Measurements from ENCODE around the gene RAD51B. TPM values are rescaled to one million over a fixed set of nuclear protein-coding genes. Genes with fewer than 3 reads are reported as not detected.

RAD51B gene
- total RNA-seq, 6 experiments from 2014 or later = 2.7 to 5.8 (median 4.3) TPM

GRCh38 chr14:68507544-68508081 is 688.0 kb downstream of the RAD51B start:
- H3K9me3 ChIP-seq = no peaks in the 10 kb centered on the region
- TF ChIP-seq, protein P1, sequence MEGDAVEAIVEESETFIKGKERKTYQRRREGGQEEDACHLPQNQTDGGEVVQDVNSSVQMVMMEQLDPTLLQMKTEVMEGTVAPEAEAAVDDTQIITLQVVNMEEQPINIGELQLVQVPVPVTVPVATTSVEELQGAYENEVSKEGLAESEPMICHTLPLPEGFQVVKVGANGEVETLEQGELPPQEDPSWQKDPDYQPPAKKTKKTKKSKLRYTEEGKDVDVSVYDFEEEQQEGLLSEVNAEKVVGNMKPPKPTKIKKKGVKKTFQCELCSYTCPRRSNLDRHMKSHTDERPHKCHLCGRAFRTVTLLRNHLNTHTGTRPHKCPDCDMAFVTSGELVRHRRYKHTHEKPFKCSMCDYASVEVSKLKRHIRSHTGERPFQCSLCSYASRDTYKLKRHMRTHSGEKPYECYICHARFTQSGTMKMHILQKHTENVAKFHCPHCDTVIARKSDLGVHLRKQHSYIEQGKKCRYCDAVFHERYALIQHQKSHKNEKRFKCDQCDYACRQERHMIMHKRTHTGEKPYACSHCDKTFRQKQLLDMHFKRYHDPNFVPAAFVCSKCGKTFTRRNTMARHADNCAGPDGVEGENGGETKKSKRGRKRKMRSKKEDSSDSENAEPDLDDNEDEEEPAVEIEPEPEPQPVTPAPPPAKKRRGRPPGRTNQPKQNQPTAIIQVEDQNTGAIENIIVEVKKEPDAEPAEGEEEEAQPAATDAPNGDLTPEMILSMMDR (IDR thresholded peaks at IDR 0.05) = no peak
- no peak for TF ChIP-seq POLR2A (IDR thresholded peaks at IDR 0.05)
- no peak overlapping the region for H3K27ac ChIP-seq
- H3K36me3 ChIP-seq = no peaks in the 10 kb centered on the region
- DNase-seq = peak in 1 of 3 donors; percentile 33
- H3K4me3 ChIP-seq = no peak overlapping the region
- 78% methylated on average over 9 of the region's 10 CpGs for WGBS (ENCODE audit: insufficient coverage, low coverage, low lambda C conversion rate, missing lambda C conversion rate)
- no peaks in the 10 kb centered on the region for H3K4me1 ChIP-seq
- H3K27me3 ChIP-seq = no peaks in the 10 kb centered on the region
- intact Hi-C loops (cut with DNase I) = no loop called here
- ATAC-seq = peak in 2 of 4 donors; percentile 15 to 29

GRCh38 chr14:68508581-68508980 is 689.0 kb downstream of the RAD51B start:
- no CpG with 5 or more reads among the region's 2 CpGs for WGBS (ENCODE audit: insufficient coverage, low coverage, low lambda C conversion rate, missing lambda C conversion rate)
- TF ChIP-seq POLR2A (IDR thresholded peaks at IDR 0.05) = no peak
- TF ChIP-seq, protein P1 (IDR thresholded peaks at IDR 0.05) = no peak
- DNase-seq (peak in 1 of 3 donors; percentile 33), ATAC-seq (no peak)
- no peaks in the 10 kb centered on the region for H3K4me1 ChIP-seq
- H3K27me3 ChIP-seq = no peaks in the 10 kb centered on the region
- H3K4me3 ChIP-seq = no peak overlapping the region
- H3K9me3 ChIP-seq = no peaks in the 10 kb centered on the region
- intact Hi-C loops (cut with DNase I) = no loop called here
- H3K36me3 ChIP-seq = no peaks in the 10 kb centered on the region
- H3K27ac ChIP-seq = no peak overlapping the region

DNA sequence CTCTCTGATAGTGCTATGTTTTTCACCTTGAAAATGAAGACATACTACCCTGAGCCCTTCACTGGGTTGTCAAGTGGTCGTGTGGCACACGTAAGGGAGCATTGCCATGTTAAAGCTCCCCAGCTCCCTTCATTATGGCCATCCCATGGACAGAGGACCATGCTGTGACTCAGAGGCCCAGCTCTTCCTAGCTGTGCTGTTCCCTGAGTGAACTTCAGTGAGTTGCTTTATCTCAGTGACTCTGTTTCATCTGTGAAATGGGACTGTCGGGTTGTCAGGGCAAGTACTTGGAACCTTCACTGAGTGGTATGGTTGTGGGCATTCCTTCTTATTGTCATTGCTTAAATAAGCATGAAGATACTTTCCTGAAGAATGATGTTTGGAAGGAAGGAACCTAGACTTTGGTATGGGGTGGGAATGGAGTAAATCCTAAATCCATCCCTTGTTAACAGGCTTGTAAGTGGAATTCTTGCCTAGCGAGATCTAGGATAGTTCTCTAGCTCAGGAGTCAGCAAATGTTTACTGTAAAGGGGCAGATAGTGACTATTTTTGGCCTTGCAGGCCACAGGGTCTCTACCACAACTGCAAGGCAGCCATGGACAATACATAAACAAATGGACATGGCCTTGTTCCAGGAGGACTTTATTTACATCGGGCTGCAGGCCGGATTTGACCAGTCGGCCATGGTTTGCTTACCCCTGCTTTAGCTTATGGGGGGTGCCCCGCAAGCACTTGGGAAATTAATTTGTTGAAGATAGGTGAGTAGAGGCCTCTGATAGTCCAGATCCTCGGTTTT is 689.8 kb downstream of the RAD51B start:
- H3K27me3 ChIP-seq = no peaks in the 10 kb centered on the region
- no peaks in the 10 kb centered on the region for H3K4me1 ChIP-seq
- WGBS (ENCODE audit: insufficient coverage, low coverage, low lambda C conversion rate, missing lambda C conversion rate) = 86% methylated on average over 4 of the region's 9 CpGs
- no peak overlapping the region for H3K4me3 ChIP-seq
- no peak overlapping the region for H3K27ac ChIP-seq
- intact Hi-C loops (cut with DNase I) = no loop called here
- H3K9me3 ChIP-seq = no peaks in the 10 kb centered on the region
- no peak for ATAC-seq
- no peak for DNase-seq
- TF ChIP-seq, protein P1 (IDR thresholded peaks at IDR 0.05) = no peak
- TF ChIP-seq POLR2A (IDR thresholded peaks at IDR 0.05) = no peak
- no peaks in the 10 kb centered on the region for H3K36me3 ChIP-seq

DNA sequence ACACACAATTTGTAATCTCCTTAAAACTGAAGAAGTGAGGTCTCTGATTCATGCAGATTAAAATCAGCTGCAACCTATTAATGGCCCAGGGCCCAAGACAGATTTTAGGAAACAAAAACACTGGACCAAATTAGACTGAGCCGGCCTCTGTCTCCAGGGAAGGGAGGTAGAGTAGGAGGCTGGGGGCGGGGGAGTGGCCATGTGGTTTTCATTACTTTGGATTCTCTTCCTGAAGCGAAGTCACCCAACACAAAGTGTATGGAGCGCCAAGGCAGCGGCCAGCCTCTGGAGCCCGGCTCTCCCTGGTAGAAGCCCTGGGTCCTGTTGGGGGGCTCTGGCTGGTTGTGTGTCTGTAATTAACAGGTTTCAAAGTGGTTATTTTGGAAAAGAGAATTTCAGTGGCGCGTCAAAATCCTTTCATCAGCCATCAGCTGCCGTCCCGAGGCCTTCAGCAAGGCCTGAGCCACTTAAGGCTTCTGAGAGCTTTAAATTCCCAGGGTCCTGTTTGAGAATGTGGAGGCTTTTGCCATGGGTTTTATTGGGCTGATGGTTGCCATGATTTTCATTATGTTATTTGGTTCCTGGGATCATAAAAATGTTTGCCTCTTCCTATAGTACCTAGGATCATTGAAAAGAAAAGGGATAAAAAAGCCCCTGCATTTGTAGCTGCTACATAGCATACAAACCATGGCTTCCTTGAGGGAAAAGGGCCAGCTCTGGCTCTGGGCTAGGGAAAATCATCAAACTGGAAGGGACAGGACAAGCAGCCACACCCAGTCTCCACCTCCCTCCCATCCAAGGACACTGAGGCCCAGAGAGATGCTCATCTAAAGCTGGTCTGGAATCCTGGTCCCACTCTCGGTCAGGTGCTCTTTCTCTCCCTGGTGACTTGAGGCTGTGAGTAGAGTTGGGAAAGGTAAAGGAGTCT is 690.9 kb downstream of the RAD51B start:
- TF ChIP-seq, protein P1 (IDR thresholded peaks at IDR 0.05) = no peak
- TF ChIP-seq POLR2A (IDR thresholded peaks at IDR 0.05) = no peak

More for the DNA sequence above, 690.9 kb downstream of the RAD51B start:
- 89% methylated on average over 7 of the region's 11 CpGs for WGBS (ENCODE audit: insufficient coverage, low coverage, low lambda C conversion rate, missing lambda C conversion rate)
- no peaks in the 10 kb centered on the region for H3K9me3 ChIP-seq
- no peak overlapping the region for H3K4me3 ChIP-seq
- intact Hi-C loops (cut with DNase I) = no loop called here
- no peaks in the 10 kb centered on the region for H3K27me3 ChIP-seq
- H3K4me1 ChIP-seq = no peaks in the 10 kb centered on the region
- H3K27ac ChIP-seq = no peak overlapping the region
- H3K36me3 ChIP-seq = no peaks in the 10 kb centered on the region
- no peak for DNase-seq
- ATAC-seq = no peak
